HEK293 (cell line): ENCODE data around the gene SBF2.

ENCODE experiments used
- CTCF ChIA-PET: fragments of 350-600 bp; formaldehyde crosslinking; extraction: SDS; loops from one replicate; lab custom pipeline; 2021; ENCODE audit warnings: antibody characterized with exemption; lab: Yijun Ruan, JAX
- POLR2A ChIA-PET: fragments of 300-600 bp; formaldehyde crosslinking; extraction: SDS; loops from one replicate; lab custom pipeline; 2020; ENCODE audit warnings: antibody characterized with exemption, inconsistent platforms; lab: Yijun Ruan, JAX
- H3K27ac ChIP-seq: fragments of 200-500 bp; sonication (Bioruptor generic); 2 replicates; pipeline ENCODE4 v1.5.1; 2014; ENCODE audit warnings: low read depth, low read length, control low read depth, inconsistent platforms; ENCODE audit errors: extremely low read depth
- H3K36me3 ChIP-seq, 2 experiments: fragments of 200-500 bp in 1 of 2; sonication (Bioruptor generic) in 1 of 2; 1 replicate in 1 of 2; 2 replicates in 1 of 2; pipeline ENCODE4 v1.5.1; 2014 to 2017; ENCODE audit warnings: inconsistent platforms in 2 of 2, low read length in 2 of 2; ENCODE audit not compliant: control insufficient read depth in 2 of 2, insufficient read depth in 1 of 2
- H3K4me1 ChIP-seq: fragments of 200-500 bp; sonication (Bioruptor generic); 2 replicates; pipeline ENCODE4 v1.5.1; 2014; ENCODE audit warnings: mild to moderate bottlenecking, low read length, inconsistent platforms; ENCODE audit not compliant: control insufficient read depth, insufficient read depth
- H3K4me3 ChIP-seq: 2 replicates; pipeline ENCODE4 v1.5.1; 2011; ENCODE audit warnings: low read depth, mild to moderate bottlenecking, control low read depth, low read length, moderate library complexity
- H3K9me3 ChIP-seq: fragments of 200-500 bp; sonication (Bioruptor generic); 2 replicates; pipeline ENCODE4 v1.5.1; 2014; ENCODE audit warnings: low read depth, low read length, inconsistent platforms; ENCODE audit not compliant: control insufficient read depth, insufficient read depth
- GLI2 ChIP-seq: fragments of 450-650 bp; formaldehyde crosslinking; IDR thresholded peaks from 2 replicates; pipeline ENCODE4; 2017; ENCODE audit warnings: missing biosample characterization, missing genetic modification characterization, low read depth, borderline replicate concordance
- GLI4 ChIP-seq: fragments of 450-650 bp; formaldehyde crosslinking; IDR thresholded peaks from 2 replicates; pipeline ENCODE4 v1.5.1; 2016; ENCODE audit warnings: missing biosample characterization, missing genetic modification characterization
- GLIS1 ChIP-seq: fragments of 450-650 bp; formaldehyde crosslinking; IDR thresholded peaks from 2 replicates; pipeline ENCODE4 v1.5.1; 2016; ENCODE audit warnings: missing biosample characterization, missing genetic modification characterization
- KLF8 ChIP-seq: fragments of 450-650 bp; formaldehyde crosslinking; IDR thresholded peaks from 2 replicates; pipeline ENCODE4 v1.5.1; 2016; ENCODE audit warnings: missing biosample characterization, missing genetic modification characterization
- MZF1 ChIP-seq: fragments of 450-650 bp; formaldehyde crosslinking; IDR thresholded peaks from 2 replicates; pipeline ENCODE4 v1.5.1; 2017; ENCODE audit warnings: missing biosample characterization, missing genetic modification characterization, borderline replicate concordance
- OVOL3 ChIP-seq: fragments of 450-650 bp; formaldehyde crosslinking; IDR thresholded peaks from 2 replicates; pipeline ENCODE4 v1.5.1; 2016; ENCODE audit warnings: missing biosample characterization, missing genetic modification characterization
- ZBTB20 ChIP-seq: fragments of 450-650 bp; formaldehyde crosslinking; IDR thresholded peaks from 2 replicates; pipeline ENCODE4 v1.5.1; 2016; ENCODE audit warnings: missing biosample characterization, missing genetic modification characterization
- ZBTB48 ChIP-seq: fragments of 450-650 bp; formaldehyde crosslinking; IDR thresholded peaks from 2 replicates; pipeline ENCODE4 v1.5.1; 2016; ENCODE audit warnings: missing biosample characterization, missing genetic modification characterization
- ZFP37 ChIP-seq: fragments of 450-650 bp; formaldehyde crosslinking; IDR thresholded peaks from 2 replicates; pipeline ENCODE4 v1.5.1; 2016; ENCODE audit warnings: missing biosample characterization, missing genetic modification characterization
- ZIC2 ChIP-seq: fragments of 450-650 bp; formaldehyde crosslinking; IDR thresholded peaks from 2 replicates; pipeline ENCODE4 v1.5.1; 2016; ENCODE audit warnings: missing biosample characterization, missing genetic modification characterization
- ZNF112 ChIP-seq: fragments of 450-650 bp; formaldehyde crosslinking; IDR thresholded peaks from 2 replicates; pipeline ENCODE4 v1.5.0; 2017; ENCODE audit warnings: missing biosample characterization, missing genetic modification characterization
- ZNF132 ChIP-seq: fragments of 450-650 bp; formaldehyde crosslinking; IDR thresholded peaks from 2 replicates; pipeline ENCODE4 v1.5.1; 2017; ENCODE audit warnings: missing biosample characterization, missing genetic modification characterization, borderline replicate concordance
- ZNF184 ChIP-seq: fragments of 450-650 bp; IDR thresholded peaks from 2 replicates; pipeline ENCODE4 v1.5.1; 2018; ENCODE audit warnings: missing biosample characterization, mild to moderate bottlenecking, missing genetic modification characterization
- ZNF341 ChIP-seq: fragments of 450-650 bp; formaldehyde crosslinking; IDR thresholded peaks from 2 replicates; pipeline ENCODE4; 2016; ENCODE audit warnings: low read depth, missing biosample characterization, missing genetic modification characterization
- ZNF521 ChIP-seq: fragments of 450-650 bp; formaldehyde crosslinking; IDR thresholded peaks from 2 replicates; pipeline ENCODE4 v1.5.1; 2017; ENCODE audit warnings: missing biosample characterization, mild to moderate bottlenecking, missing genetic modification characterization
- ZNF555 ChIP-seq: fragments of 450-650 bp; formaldehyde crosslinking; conservative IDR thresholded peaks from 2 replicates; pipeline ENCODE4 v1.5.1; 2017; ENCODE audit warnings: missing biosample characterization, mild to moderate bottlenecking, missing genetic modification characterization, inconsistent platforms
- ZNF610 ChIP-seq: fragments of 450-650 bp; formaldehyde crosslinking; IDR thresholded peaks from 2 replicates; pipeline ENCODE4 v1.5.1; 2016; ENCODE audit warnings: missing biosample characterization, missing genetic modification characterization, borderline replicate concordance
- ZNF629 ChIP-seq: fragments of 450-650 bp; formaldehyde crosslinking; IDR thresholded peaks from 2 replicates; pipeline ENCODE4 v1.5.1; 2017; ENCODE audit warnings: missing biosample characterization, missing genetic modification characterization
- ZNF660 ChIP-seq: fragments of 450-650 bp; IDR thresholded peaks from 2 replicates; pipeline ENCODE4 v1.5.1; 2018; ENCODE audit warnings: missing biosample characterization, mild to moderate bottlenecking, missing genetic modification characterization
- ZNF776 ChIP-seq: fragments of 450-650 bp; formaldehyde crosslinking; IDR thresholded peaks from 2 replicates; pipeline ENCODE4 v1.5.0; 2017; ENCODE audit warnings: missing biosample characterization, missing genetic modification characterization, borderline replicate concordance
- ZNF792 ChIP-seq: fragments of 450-650 bp; formaldehyde crosslinking; IDR thresholded peaks from 2 replicates; pipeline ENCODE4 v1.5.1; 2016; ENCODE audit warnings: missing biosample characterization, missing genetic modification characterization
- ZSCAN30 ChIP-seq: fragments of 450-650 bp; IDR thresholded peaks from 2 replicates; pipeline ENCODE4 v1.5.1; 2018; ENCODE audit warnings: missing biosample characterization, mild to moderate bottlenecking, missing genetic modification characterization, moderate library complexity
- TF ChIP-seq, protein P1 (sequence below): fragments of 450-650 bp; formaldehyde crosslinking; IDR thresholded peaks from 2 replicates; pipeline ENCODE4 v1.5.1; 2016; ENCODE audit warnings: missing biosample characterization, missing genetic modification characterization
- TF ChIP-seq, protein P2 (sequence below): fragments of 450-650 bp; formaldehyde crosslinking; IDR thresholded peaks from 2 replicates; pipeline ENCODE4 v1.5.1; 2016; ENCODE audit warnings: missing biosample characterization, missing genetic modification characterization, borderline replicate concordance
- TF ChIP-seq, protein P3 (sequence below): fragments of 450-650 bp; formaldehyde crosslinking; IDR thresholded peaks from 2 replicates; pipeline ENCODE4 v1.5.1; 2016; ENCODE audit warnings: missing biosample characterization, missing genetic modification characterization
- TF ChIP-seq, protein P4 (sequence below): fragments of 450-650 bp; formaldehyde crosslinking; IDR thresholded peaks from 2 replicates; pipeline ENCODE4 v1.5.1; 2016; ENCODE audit warnings: missing biosample characterization, missing genetic modification characterization

Gene SBF2

DNA sequence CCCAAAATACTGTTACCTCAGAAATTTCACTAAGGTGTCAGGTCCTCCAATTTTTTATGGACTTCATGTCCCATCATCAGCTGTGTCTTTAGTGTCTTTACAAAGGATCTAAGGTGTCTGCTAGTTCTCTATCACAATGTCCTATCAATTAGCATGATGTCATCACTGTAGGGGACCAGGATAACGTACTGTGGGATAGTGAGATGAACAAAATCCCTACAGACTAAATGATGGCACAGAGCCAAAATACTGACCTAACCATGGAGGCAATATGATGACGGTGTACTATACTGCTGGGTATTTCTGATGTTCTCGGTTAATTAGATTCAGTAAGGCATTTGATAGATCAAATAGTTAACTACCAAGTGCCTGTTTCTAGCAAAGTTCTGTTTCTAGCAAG, 82.5 kb downstream of the SBF2 start:
- POLR2A ChIA-PET = interaction anchor here (5.6 kb wide), 1 partner anchor 93 kb away, joined by 36 read pairs; the partner anchor contains the start of gene ADM
- no peak overlapping the region for H3K4me3 ChIP-seq
- CTCF ChIA-PET = interaction anchor here (5.9 kb wide), 1 partner anchor 94 kb away, joined by 68 read pairs; the partner anchor contains the start of gene ADM
- H3K27ac ChIP-seq = no peak overlapping the region
- H3K36me3 ChIP-seq = no peaks in the 10 kb centered on the region
- H3K4me1 ChIP-seq = no peaks in the 10 kb centered on the region
- H3K9me3 ChIP-seq = no peaks in the 10 kb centered on the region
- TF ChIP-seq ZBTB48 (tag by site-specific recombination) = peak; percentile 68
- peak; percentile 23; the same call in 1 of the 2 replicates for TF ChIP-seq ZIC2
- TF ChIP-seq ZNF792 = no peak
- no peak for TF ChIP-seq ZNF341 (tag by site-specific recombination)
- peak; percentile 93 for TF ChIP-seq ZNF660 (tag by site-specific recombination)
- no peak for TF ChIP-seq ZNF132
- TF ChIP-seq OVOL3 = no peak
- peak; percentile 56 for TF ChIP-seq GLIS1 (tag by site-specific recombination)
- TF ChIP-seq, protein P1, sequence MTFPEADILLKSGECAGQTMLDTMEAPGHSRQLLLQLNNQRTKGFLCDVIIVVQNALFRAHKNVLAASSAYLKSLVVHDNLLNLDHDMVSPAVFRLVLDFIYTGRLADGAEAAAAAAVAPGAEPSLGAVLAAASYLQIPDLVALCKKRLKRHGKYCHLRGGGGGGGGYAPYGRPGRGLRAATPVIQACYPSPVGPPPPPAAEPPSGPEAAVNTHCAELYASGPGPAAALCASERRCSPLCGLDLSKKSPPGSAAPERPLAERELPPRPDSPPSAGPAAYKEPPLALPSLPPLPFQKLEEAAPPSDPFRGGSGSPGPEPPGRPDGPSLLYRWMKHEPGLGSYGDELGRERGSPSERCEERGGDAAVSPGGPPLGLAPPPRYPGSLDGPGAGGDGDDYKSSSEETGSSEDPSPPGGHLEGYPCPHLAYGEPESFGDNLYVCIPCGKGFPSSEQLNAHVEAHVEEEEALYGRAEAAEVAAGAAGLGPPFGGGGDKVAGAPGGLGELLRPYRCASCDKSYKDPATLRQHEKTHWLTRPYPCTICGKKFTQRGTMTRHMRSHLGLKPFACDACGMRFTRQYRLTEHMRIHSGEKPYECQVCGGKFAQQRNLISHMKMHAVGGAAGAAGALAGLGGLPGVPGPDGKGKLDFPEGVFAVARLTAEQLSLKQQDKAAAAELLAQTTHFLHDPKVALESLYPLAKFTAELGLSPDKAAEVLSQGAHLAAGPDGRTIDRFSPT (tag by site-specific recombination) = 0 out of 2 replicates have a peak, but pooled peaks have one; percentile 18
- TF ChIP-seq ZNF555 (tag by site-specific recombination) = no peak
- TF ChIP-seq ZNF629 = peak; percentile 80
- no peak for TF ChIP-seq KLF8
- 0 out of 2 replicates have a peak, but pooled peaks have one; percentile 40 for TF ChIP-seq ZFP37
- TF ChIP-seq ZBTB20 (tag by site-specific recombination) = no peak
- no peak for TF ChIP-seq GLI2
- TF ChIP-seq MZF1 (tag by site-specific recombination) = peak; percentile 37; the same call in 1 of the 2 replicates
- peak; percentile 74; the same call in 1 of the 2 replicates for TF ChIP-seq ZNF184 (tag by site-specific recombination)
- no peak for TF ChIP-seq ZNF610 (tag by site-specific recombination)
- TF ChIP-seq, protein P2, sequence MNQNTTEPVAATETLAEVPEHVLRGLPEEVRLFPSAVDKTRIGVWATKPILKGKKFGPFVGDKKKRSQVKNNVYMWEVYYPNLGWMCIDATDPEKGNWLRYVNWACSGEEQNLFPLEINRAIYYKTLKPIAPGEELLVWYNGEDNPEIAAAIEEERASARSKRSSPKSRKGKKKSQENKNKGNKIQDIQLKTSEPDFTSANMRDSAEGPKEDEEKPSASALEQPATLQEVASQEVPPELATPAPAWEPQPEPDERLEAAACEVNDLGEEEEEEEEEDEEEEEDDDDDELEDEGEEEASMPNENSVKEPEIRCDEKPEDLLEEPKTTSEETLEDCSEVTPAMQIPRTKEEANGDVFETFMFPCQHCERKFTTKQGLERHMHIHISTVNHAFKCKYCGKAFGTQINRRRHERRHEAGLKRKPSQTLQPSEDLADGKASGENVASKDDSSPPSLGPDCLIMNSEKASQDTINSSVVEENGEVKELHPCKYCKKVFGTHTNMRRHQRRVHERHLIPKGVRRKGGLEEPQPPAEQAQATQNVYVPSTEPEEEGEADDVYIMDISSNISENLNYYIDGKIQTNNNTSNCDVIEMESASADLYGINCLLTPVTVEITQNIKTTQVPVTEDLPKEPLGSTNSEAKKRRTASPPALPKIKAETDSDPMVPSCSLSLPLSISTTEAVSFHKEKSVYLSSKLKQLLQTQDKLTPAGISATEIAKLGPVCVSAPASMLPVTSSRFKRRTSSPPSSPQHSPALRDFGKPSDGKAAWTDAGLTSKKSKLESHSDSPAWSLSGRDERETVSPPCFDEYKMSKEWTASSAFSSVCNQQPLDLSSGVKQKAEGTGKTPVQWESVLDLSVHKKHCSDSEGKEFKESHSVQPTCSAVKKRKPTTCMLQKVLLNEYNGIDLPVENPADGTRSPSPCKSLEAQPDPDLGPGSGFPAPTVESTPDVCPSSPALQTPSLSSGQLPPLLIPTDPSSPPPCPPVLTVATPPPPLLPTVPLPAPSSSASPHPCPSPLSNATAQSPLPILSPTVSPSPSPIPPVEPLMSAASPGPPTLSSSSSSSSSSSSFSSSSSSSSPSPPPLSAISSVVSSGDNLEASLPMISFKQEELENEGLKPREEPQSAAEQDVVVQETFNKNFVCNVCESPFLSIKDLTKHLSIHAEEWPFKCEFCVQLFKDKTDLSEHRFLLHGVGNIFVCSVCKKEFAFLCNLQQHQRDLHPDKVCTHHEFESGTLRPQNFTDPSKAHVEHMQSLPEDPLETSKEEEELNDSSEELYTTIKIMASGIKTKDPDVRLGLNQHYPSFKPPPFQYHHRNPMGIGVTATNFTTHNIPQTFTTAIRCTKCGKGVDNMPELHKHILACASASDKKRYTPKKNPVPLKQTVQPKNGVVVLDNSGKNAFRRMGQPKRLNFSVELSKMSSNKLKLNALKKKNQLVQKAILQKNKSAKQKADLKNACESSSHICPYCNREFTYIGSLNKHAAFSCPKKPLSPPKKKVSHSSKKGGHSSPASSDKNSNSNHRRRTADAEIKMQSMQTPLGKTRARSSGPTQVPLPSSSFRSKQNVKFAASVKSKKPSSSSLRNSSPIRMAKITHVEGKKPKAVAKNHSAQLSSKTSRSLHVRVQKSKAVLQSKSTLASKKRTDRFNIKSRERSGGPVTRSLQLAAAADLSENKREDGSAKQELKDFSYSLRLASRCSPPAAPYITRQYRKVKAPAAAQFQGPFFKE (tag by site-specific recombination) = no peak
- no peak for TF ChIP-seq GLI4
- TF ChIP-seq, protein P3, sequence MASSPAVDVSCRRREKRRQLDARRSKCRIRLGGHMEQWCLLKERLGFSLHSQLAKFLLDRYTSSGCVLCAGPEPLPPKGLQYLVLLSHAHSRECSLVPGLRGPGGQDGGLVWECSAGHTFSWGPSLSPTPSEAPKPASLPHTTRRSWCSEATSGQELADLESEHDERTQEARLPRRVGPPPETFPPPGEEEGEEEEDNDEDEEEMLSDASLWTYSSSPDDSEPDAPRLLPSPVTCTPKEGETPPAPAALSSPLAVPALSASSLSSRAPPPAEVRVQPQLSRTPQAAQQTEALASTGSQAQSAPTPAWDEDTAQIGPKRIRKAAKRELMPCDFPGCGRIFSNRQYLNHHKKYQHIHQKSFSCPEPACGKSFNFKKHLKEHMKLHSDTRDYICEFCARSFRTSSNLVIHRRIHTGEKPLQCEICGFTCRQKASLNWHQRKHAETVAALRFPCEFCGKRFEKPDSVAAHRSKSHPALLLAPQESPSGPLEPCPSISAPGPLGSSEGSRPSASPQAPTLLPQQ = peak; percentile 41; the same call in 1 of the 2 replicates
- no peak for TF ChIP-seq ZSCAN30 (tag by site-specific recombination)
- TF ChIP-seq, protein P4, sequence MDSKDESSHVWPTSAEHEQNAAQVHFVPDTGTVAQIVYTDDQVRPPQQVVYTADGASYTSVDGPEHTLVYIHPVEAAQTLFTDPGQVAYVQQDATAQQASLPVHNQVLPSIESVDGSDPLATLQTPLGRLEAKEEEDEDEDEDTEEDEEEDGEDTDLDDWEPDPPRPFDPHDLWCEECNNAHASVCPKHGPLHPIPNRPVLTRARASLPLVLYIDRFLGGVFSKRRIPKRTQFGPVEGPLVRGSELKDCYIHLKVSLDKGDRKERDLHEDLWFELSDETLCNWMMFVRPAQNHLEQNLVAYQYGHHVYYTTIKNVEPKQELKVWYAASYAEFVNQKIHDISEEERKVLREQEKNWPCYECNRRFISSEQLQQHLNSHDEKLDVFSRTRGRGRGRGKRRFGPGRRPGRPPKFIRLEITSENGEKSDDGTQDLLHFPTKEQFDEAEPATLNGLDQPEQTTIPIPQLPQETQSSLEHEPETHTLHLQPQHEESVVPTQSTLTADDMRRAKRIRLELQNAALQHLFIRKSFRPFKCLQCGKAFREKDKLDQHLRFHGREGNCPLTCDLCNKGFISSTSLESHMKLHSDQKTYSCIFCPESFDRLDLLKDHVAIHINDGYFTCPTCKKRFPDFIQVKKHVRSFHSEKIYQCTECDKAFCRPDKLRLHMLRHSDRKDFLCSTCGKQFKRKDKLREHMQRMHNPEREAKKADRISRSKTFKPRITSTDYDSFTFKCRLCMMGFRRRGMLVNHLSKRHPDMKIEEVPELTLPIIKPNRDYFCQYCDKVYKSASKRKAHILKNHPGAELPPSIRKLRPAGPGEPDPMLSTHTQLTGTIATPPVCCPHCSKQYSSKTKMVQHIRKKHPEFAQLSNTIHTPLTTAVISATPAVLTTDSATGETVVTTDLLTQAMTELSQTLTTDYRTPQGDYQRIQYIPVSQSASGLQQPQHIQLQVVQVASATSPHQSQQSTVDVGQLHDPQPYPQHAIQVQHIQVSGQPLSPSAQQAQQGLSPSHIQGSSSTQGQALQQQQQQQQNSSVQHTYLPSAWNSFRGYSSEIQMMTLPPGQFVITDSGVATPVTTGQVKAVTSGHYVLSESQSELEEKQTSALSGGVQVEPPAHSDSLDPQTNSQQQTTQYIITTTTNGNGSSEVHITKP (tag by site-specific recombination) = 0 out of 2 replicates have a peak, but pooled peaks have one; percentile 23
- peak; percentile 82 for TF ChIP-seq ZNF776 (tag by site-specific recombination)
- TF ChIP-seq ZNF112 (tag by site-specific recombination) = no peak; the same call in 1 of the 2 replicates
- no peak for TF ChIP-seq ZNF521 (tag by site-specific recombination)
